H1 (cell line): ENCODE measurements around the gene PTGIS. TPM values are rescaled to one million over a fixed set of nuclear protein-coding genes. Genes with fewer than 3 reads are reported as not detected.

Source experiments
- CTCF ChIA-PET: fragments of 300-600 bp; sonication (Branson Sonifier 250); formaldehyde crosslinking; loops from one replicate; lab custom pipeline; 2021; ENCODE audit not compliant: partially characterized antibody; lab: Charles Lee
- POLR2A ChIA-PET: fragments of 300-600 bp; sonication (Branson Sonifier 250); formaldehyde crosslinking; loops from one replicate; lab custom pipeline; 2021; ENCODE audit warnings: inconsistent platforms; ENCODE audit not compliant: partially characterized antibody; lab: Charles Lee
- DNase-seq, 2 experiments: peaks; one replicate each; pipeline versions ENCODE4 v3.0.0 to v3.0.0-alpha.2; 2010 to 2022; ENCODE audit warnings: low spot score in 2 of 2, low read depth in 1 of 2, mixed read lengths in 1 of 2
- FAIRE-seq: peaks from 2 replicates; lab custom pipeline; 2011; peaks lifted over from hg19 to GRCh38; lab: Jason Lieb, UNC
- H2AFZ ChIP-seq: 2 replicates; pipeline ENCODE4 v1.8.1; 2012; ENCODE audit warnings: low read length, inconsistent platforms
- H2AK5ac ChIP-seq: 2 replicates; pipeline ENCODE4 v1.6.1; 2013; ENCODE audit warnings: low read depth, low read length
- H2BK120ac ChIP-seq: replicated peaks from 2 replicates; pipeline ENCODE3; 2013; ENCODE audit warnings: low read depth, low read length, inconsistent platforms
- H2BK12ac ChIP-seq: 2 replicates; pipeline ENCODE4 v1.6.1; 2013; ENCODE audit warnings: low read depth, low read length
- H2BK15ac ChIP-seq: 2 replicates; pipeline ENCODE4 v1.6.1; 2013; ENCODE audit warnings: low read length
- H2BK20ac ChIP-seq: 2 replicates; pipeline ENCODE4 v1.6.1; 2013; ENCODE audit warnings: low read length
- H2BK5ac ChIP-seq: 2 replicates; pipeline ENCODE4 v1.6.1; 2013; ENCODE audit warnings: low read depth, low read length
- H3K14ac ChIP-seq: 2 replicates; pipeline ENCODE4 v1.6.1; 2013; ENCODE audit warnings: inconsistent platforms; ENCODE audit not compliant: insufficient read length
- H3K18ac ChIP-seq: 2 replicates; pipeline ENCODE4 v1.6.1; 2013; ENCODE audit warnings: low read length; ENCODE audit errors: extremely low read depth
- H3K23ac ChIP-seq: 2 replicates; pipeline ENCODE4 v1.6.1; 2013; ENCODE audit warnings: inconsistent platforms; ENCODE audit not compliant: insufficient read length
- H3K23me2 ChIP-seq: 2 replicates; pipeline ENCODE4 v1.6.1; 2013; ENCODE audit warnings: low read depth, low read length
- H3K27ac ChIP-seq: 2 replicates; pipeline ENCODE4 v1.6.1; 2011; ENCODE audit warnings: low read depth, low read length, inconsistent platforms
- H3K27me3 ChIP-seq, 4 experiments: replicated peaks in 1 of 4; 1 replicate in 1 of 4; 2 replicates in 3 of 4; pipeline versions ENCODE4 v1.6.1 to v1.8.1; 2011 to 2013; ENCODE audit warnings: low read length in 3 of 4, mild to moderate bottlenecking in 3 of 4, inconsistent platforms in 2 of 4, mixed read lengths in 2 of 4, moderate library complexity in 1 of 4; ENCODE audit not compliant: control insufficient read depth in 3 of 4, insufficient read depth in 3 of 4; ENCODE audit errors: extremely low read depth in 1 of 4
- H3K36me3 ChIP-seq, 4 experiments: 2 replicates each; pipeline versions ENCODE4 v1.6.1 to v1.8.1; 2011 to 2013; ENCODE audit warnings: mild to moderate bottlenecking in 4 of 4, low read length in 3 of 4, moderate library complexity in 2 of 4, control low read depth in 1 of 4, inconsistent platforms in 1 of 4; ENCODE audit not compliant: insufficient read depth in 4 of 4, control insufficient read depth in 2 of 4
- H3K4ac ChIP-seq: replicated peaks from 2 replicates; pipeline ENCODE3; 2013; ENCODE audit warnings: low read length, low read depth, mixed read lengths, inconsistent platforms; ENCODE audit not compliant: insufficient read length
- H3K4me1 ChIP-seq, 4 experiments: replicated peaks in 1 of 4; 1 replicate in 1 of 4; 2 replicates in 3 of 4; pipeline versions ENCODE4 v1.6.1 to v1.8.1; 2011 to 2013; ENCODE audit warnings: low read length in 3 of 4, inconsistent platforms in 2 of 4, mixed read lengths in 1 of 4; ENCODE audit not compliant: insufficient read depth in 4 of 4, control insufficient read depth in 3 of 4
- H3K4me2 ChIP-seq, 2 experiments: 2 replicates each; pipeline versions ENCODE4 v1.6.1 to v1.8.1; 2011 to 2013; ENCODE audit warnings: low read depth in 2 of 2, low read length in 2 of 2, control low read depth in 1 of 2, inconsistent platforms in 1 of 2, mild to moderate bottlenecking in 1 of 2; ENCODE audit not compliant: insufficient read depth in 1 of 2
- H3K4me3 ChIP-seq, 4 experiments: fragments of 200-600, 300-600 bp in 1 of 4; sonication (generic), shearing (Covaris generic), sonication (Bioruptor Twin) in 1 of 4; 2 replicates each; pipeline versions ENCODE4 v1.5.1 to v1.8.1; 2011 to 2016; ENCODE audit warnings: low read length in 4 of 4, low read depth in 3 of 4, control low read depth in 2 of 4, inconsistent platforms in 2 of 4, mild to moderate bottlenecking in 2 of 4, mixed read lengths in 1 of 4, moderate library complexity in 1 of 4; ENCODE audit not compliant: insufficient read depth in 2 of 4; ENCODE audit errors: extremely low read depth in 1 of 4
- H3K56ac ChIP-seq: replicated peaks from 2 replicates; pipeline ENCODE3; 2013; ENCODE audit warnings: low read depth, mild to moderate bottlenecking, mixed read lengths, low read length, inconsistent platforms; ENCODE audit not compliant: insufficient read length
- H3K79me1 ChIP-seq: 2 replicates; pipeline ENCODE4 v1.6.1; 2013; ENCODE audit warnings: low read depth, low read length, control low read depth
- H3K79me2 ChIP-seq, 2 experiments: 2 replicates each; pipeline versions ENCODE4 v1.6.1 to v1.8.1; 2012 to 2013; ENCODE audit warnings: low read length in 2 of 2, mild to moderate bottlenecking in 2 of 2, inconsistent platforms in 1 of 2; ENCODE audit not compliant: insufficient read depth in 2 of 2, control insufficient read depth in 1 of 2
- H3K9ac ChIP-seq, 4 experiments: replicated peaks in 1 of 4; 1 replicate in 1 of 4; 2 replicates in 3 of 4; pipeline versions ENCODE4 v1.6.1 to v1.8.1; 2011 to 2013; ENCODE audit warnings: low read depth in 3 of 4, low read length in 3 of 4, control low read depth in 2 of 4, mild to moderate bottlenecking in 2 of 4, moderate library complexity in 2 of 4, inconsistent platforms in 1 of 4; ENCODE audit errors: extremely low read depth in 1 of 4
- H3K9me3 ChIP-seq, 2 experiments: 2 replicates each; pipeline versions ENCODE4 v1.6.1 to v1.8.1; 2012 to 2013; ENCODE audit warnings: mild to moderate bottlenecking in 2 of 2, moderate library complexity in 2 of 2, control low read depth in 1 of 2, inconsistent platforms in 1 of 2, low read depth in 1 of 2, low read length in 1 of 2, mixed read lengths in 1 of 2; ENCODE audit not compliant: insufficient read depth in 2 of 2
- H4K20me1 ChIP-seq, 2 experiments: replicated peaks in 1 of 2; 2 replicates each; pipeline versions ENCODE3 to v1.8.1; 2011 to 2013; ENCODE audit warnings: inconsistent platforms in 2 of 2, low read length in 2 of 2, mild to moderate bottlenecking in 1 of 2; ENCODE audit not compliant: insufficient read depth in 2 of 2, control insufficient read depth in 1 of 2
- H4K5ac ChIP-seq: 2 replicates; pipeline ENCODE4 v1.6.1; 2013; ENCODE audit warnings: low read length, low read depth, mixed read lengths, inconsistent platforms; ENCODE audit not compliant: insufficient read length
- H4K8ac ChIP-seq: 2 replicates; pipeline ENCODE4 v1.8.0; 2013; ENCODE audit warnings: mild to moderate bottlenecking, moderate library complexity, low read length, inconsistent platforms; ENCODE audit not compliant: insufficient read depth; ENCODE audit errors: extremely low read depth
- H4K91ac ChIP-seq: replicated peaks from 2 replicates; pipeline ENCODE3; 2013; ENCODE audit warnings: low read length, mixed read lengths, inconsistent platforms; ENCODE audit not compliant: insufficient read length
- BCL11A ChIP-seq, 2 experiments: IDR thresholded peaks; one replicate each; pipeline ENCODE4 v1.6.1; 2011; ENCODE audit warnings: low read depth in 2 of 2, low read length in 2 of 2, mild to moderate bottlenecking in 2 of 2
- CTCF ChIP-seq, 3 experiments: IDR thresholded peaks; 1 replicate in 2 of 3; 2 replicates in 1 of 3; pipeline versions ENCODE4 v1.5.1 to v1.6.1; 2011; ENCODE audit warnings: low read length in 3 of 3, mild to moderate bottlenecking in 3 of 3, inconsistent platforms in 2 of 3, low read depth in 1 of 3, moderate library complexity in 1 of 3; ENCODE audit not compliant: insufficient read depth in 1 of 3; ENCODE audit errors: control extremely low read depth in 1 of 3
- GTF2F1 ChIP-seq: IDR thresholded peaks from 2 replicates; pipeline ENCODE4 v1.6.1; 2012; ENCODE audit warnings: low read depth, low read length, improper control_type of control experiment, borderline replicate concordance
- MAFK ChIP-seq: IDR thresholded peaks from 2 replicates; pipeline ENCODE4 v1.6.1; 2012; ENCODE audit warnings: low read depth, mild to moderate bottlenecking, improper control_type of control experiment, low read length
- NANOG ChIP-seq: IDR thresholded peaks from 2 replicates; pipeline ENCODE4 v1.6.1; 2011; ENCODE audit warnings: low read length, low read depth, mild to moderate bottlenecking, inconsistent platforms; ENCODE audit not compliant: insufficient read depth, poor library complexity, severe bottlenecking
- RAD21 ChIP-seq, 2 experiments: IDR thresholded peaks in 1 of 2; conservative IDR thresholded peaks in 1 of 2; 2 replicates each; pipeline ENCODE4 v1.6.1; 2011; ENCODE audit warnings: low read depth in 2 of 2, low read length in 2 of 2, improper control_type of control experiment in 1 of 2, inconsistent platforms in 1 of 2, mild to moderate bottlenecking in 1 of 2, moderate library complexity in 1 of 2
- SIRT6 ChIP-seq: IDR thresholded peaks from one replicate; pipeline ENCODE4 v1.7.1; 2012; ENCODE audit warnings: low read length, inconsistent platforms
- TAF1 ChIP-seq: IDR thresholded peaks from 2 replicates; pipeline ENCODE4 v1.6.1; 2011; ENCODE audit warnings: mild to moderate bottlenecking, low read depth, low read length
- WGBS, 2 experiments: shearing (Covaris generic) in 1 of 2; methylation state at CpG; one replicate each; pipeline versions ENCODE4 v1.1.6 to v1.1.7; 2013 to 2015; ENCODE audit warnings: low lambda C conversion rate in 2 of 2, mixed read lengths in 2 of 2, inconsistent platforms in 1 of 2, low coverage in 1 of 2, missing lambda C conversion rate in 1 of 2; ENCODE audit not compliant: insufficient replicate concordance in 2 of 2, insufficient coverage in 1 of 2, insufficient read length in 1 of 2; ENCODE audit errors: extremely low coverage in 1 of 2, missing lambda C conversion rate in 1 of 2; 5-methylcytosine and 5-hydroxymethylcytosine counted together
- polyA plus RNA-seq, 7 experiments: library from polyadenylated mRNA; depleted of rRNA in 3 of 7; stranded (reverse) in 5 of 7; unstranded in 2 of 7; fragments of >200 nt in 5 of 7; fragments of 200-250 nt in 2 of 7; gene quantifications; 1 replicate in 5 of 7; 2 replicates in 1 of 7; 4 replicates in 1 of 7; pipeline versions ENCODE4 v1.2.1 to v1.2.3, GENCODE V29; 2011 to 2013; ENCODE audit warnings: missing spikeins in 2 of 7, mixed read lengths in 2 of 7
- total RNA-seq: library from RNA; stranded (reverse); fragmentation: NEBNext Ultra II Directional; extraction: Animal tissue kit (Norgen Biotek cat#: 25700); gene quantifications from 2 replicates; pipeline ENCODE4 v1.2.1, GENCODE V29; 2021

PTGIS gene
- total and polyA plus RNA-seq, 2 of the 8 experiments (the other 6 are each of a cell fraction or from before 2014, with no cell fraction given), result 29.9 to 35.5 TPM

- H3K9me3 ChIP-seq, result peaks cover 3 to 4% of the 10 kb centered on the region in 2 experiments; a peak in 3 of 4 replicates
- POLR2A ChIA-PET, result interaction anchor here (1.3 to 4.7 kb wide), 2 partner anchors 10 to 13 kb away, joined by 4 to 30 read pairs; no protein-coding TSS in a partner anchor
- H3K14ac ChIP-seq, result no peak overlapping the region
- no peak overlapping the region for H2AK5ac ChIP-seq
- H4K20me1 ChIP-seq, result no peaks in the 10 kb centered on the region
- no peak overlapping the region for H4K5ac ChIP-seq
- no peak overlapping the region; the same call in 1 of the 2 replicates for H2BK5ac ChIP-seq
- H4K8ac ChIP-seq, result peak overlapping the region; percentile 86
- CTCF ChIA-PET, result interaction anchor here (0.5 to 11.2 kb wide), 11 partner anchors 11 to 872 kb away, joined by 3 to 88 read pairs (median 4); no protein-coding TSS in a partner anchor
- no peak overlapping the region for H3K27ac ChIP-seq
- H2BK120ac ChIP-seq, result no peak overlapping the region
- no peaks in the 10 kb centered on the region for H3K27me3 ChIP-seq
- H3K18ac ChIP-seq, result peak overlapping the region; percentile 53
- H3K56ac ChIP-seq, result no peak overlapping the region
- peaks cover 0 to 6% (median 4%) of the 10 kb centered on the region in 4 experiments; a peak in 5 of 7 replicates for H3K4me1 ChIP-seq
- H3K4me2 ChIP-seq, result no peak overlapping the region
- no peak overlapping the region for H2BK15ac ChIP-seq
- no peak overlapping the region for H3K4me3 ChIP-seq
- H3K23ac ChIP-seq, result no peak overlapping the region
- no peak overlapping the region for H3K4ac ChIP-seq
- no peaks in the 10 kb centered on the region for H3K79me2 ChIP-seq
- DNase-seq, result no peak
- 0 out of 2 replicates have a peak overlapping the region, but pooled peaks have one; percentile 43 for H2BK20ac ChIP-seq
- no peaks in the 10 kb centered on the region for H3K36me3 ChIP-seq
- H3K9ac ChIP-seq, result no peak overlapping the region; a peak in 1 of 7 replicates
- peak overlapping the region; percentile 92 for H2AFZ ChIP-seq
- H3K79me1 ChIP-seq, result no peaks in the 10 kb centered on the region
- FAIRE-seq, result no peak
- no peak overlapping the region for H4K91ac ChIP-seq
- no peaks in the 10 kb centered on the region for H3K23me2 ChIP-seq
- H2BK12ac ChIP-seq, result 0 out of 2 replicates have a peak overlapping the region, but pooled peaks have one; percentile 5
- WGBS, 2 experiments, result 71% methylated on average over 14 of the region's 15 CpGs; no CpG with 5 or more reads in 1 of the 2 experiments
- TF ChIP-seq NANOG (no peak), SIRT6 (no peak), GTF2F1 (no peak), BCL11A (IDR thresholded peaks at IDR 0.05; ENCODE audit: low read depth in 2 of 2, low read length in 2 of 2) (no peak), MAFK (no peak), RAD21 (IDR thresholded peaks at IDR 0.05 in 1 of 2, conservative IDR thresholded peaks at IDR 0.05 in 1 of 2; ENCODE audit: low read depth in 2 of 2, low read length in 2 of 2) (no peak), CTCF (IDR thresholded peaks at IDR 0.05; ENCODE audit: control extremely low read depth in 1 of 3, insufficient read depth in 1 of 3, low read depth in 1 of 3, low read length in 3 of 3) (no peak), TAF1 (no peak)
These were observed 12.2 kb upstream of the PTGIS start for GRCh38 chr20:49579874-49580812.
